GM10248 (cell line): ENCODE measurements around the gene RAB40C.

Experiments
- CTCF ChIA-PET: fragments of 300-600 bp; sonication (Branson Sonifier 250); formaldehyde crosslinking; extraction: SDS; loops from one replicate; lab custom pipeline; 2021; ENCODE audit warnings: antibody characterized with exemption; lab: Yijun Ruan, JAX
- POLR2A ChIA-PET: fragments of 350-650 bp; sonication (Branson Sonifier 250); formaldehyde crosslinking; extraction: SDS; loops from one replicate; lab custom pipeline; 2020; ENCODE audit warnings: antibody characterized with exemption; lab: Yijun Ruan, JAX
- DNase-seq: peaks from one replicate; pipeline ENCODE4 v3.0.0; 2012; ENCODE audit errors: extremely low spot score
- TF ChIP-seq, protein P1 (sequence below): IDR thresholded peaks from 2 replicates; pipeline ENCODE4 v1.5.1; 2012; ENCODE audit warnings: mild to moderate bottlenecking, low read depth; ENCODE audit errors: extremely low read depth, missing control alignments, control extremely low read depth

The RAB40C gene

DNA sequence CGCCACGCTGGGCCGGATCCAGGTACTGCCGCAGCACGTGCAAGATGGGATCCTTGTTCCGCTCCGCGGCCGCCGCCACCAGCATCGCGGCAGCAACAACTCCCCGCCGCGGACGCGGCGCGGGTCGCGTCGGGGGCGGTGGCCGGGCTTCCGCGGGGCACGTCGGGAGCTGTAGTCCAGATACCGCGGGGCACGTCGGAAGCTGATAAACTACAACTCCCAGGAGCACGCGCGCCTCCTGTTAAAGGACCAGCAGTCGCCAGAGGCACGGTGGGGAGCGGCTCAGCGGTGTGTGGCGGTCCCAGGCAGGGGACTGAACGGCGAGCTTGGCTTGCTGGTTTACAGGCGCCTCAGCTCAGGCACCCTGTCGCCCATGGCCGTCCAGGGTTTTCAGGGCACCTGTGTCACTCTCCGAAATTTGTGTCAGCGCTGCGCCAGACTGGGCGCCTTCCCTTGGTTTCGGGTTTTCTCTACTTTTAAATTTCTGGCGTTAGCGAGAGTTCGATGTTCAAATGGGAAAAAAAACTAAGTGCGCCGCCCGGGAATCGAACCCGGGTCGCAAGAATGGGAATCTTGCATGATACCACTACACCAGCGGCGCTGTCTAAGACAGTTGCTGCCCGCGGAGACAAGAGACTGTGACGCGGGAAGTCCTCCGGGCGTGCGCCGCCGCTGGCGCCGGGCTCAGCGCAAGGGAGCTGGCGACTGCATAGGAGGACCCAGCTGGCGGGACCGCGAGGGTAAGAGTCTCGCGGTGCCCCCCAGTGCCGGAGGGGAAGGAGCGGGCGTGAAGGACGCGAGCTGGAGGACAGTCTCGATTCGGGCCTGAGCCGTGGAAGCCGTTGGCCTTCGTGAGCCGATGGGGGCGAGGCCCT lies 46.6 kb downstream of the RAB40C start, which contains the start of gene METTL26:
Gene METTL26 (minus strand): TSS at position 100 of the 875 bp plus-strand sequence. CDS start 15 bp downstream, at position 85.
- POLR2A ChIA-PET = interaction anchor here (0.7 kb wide), 1 partner anchor 15 kb away, joined by 4 read pairs; no protein-coding TSS in a partner anchor
- DNase-seq = peak; percentile 96
- CTCF ChIA-PET = interaction anchor here (0.6 to 2.5 kb wide), 4 partner anchors 9 to 1069 kb away, joined by 3 to 13 read pairs (median 4); partner anchors contain the start of genes MAPK8IP3 and WDR90

DNA sequence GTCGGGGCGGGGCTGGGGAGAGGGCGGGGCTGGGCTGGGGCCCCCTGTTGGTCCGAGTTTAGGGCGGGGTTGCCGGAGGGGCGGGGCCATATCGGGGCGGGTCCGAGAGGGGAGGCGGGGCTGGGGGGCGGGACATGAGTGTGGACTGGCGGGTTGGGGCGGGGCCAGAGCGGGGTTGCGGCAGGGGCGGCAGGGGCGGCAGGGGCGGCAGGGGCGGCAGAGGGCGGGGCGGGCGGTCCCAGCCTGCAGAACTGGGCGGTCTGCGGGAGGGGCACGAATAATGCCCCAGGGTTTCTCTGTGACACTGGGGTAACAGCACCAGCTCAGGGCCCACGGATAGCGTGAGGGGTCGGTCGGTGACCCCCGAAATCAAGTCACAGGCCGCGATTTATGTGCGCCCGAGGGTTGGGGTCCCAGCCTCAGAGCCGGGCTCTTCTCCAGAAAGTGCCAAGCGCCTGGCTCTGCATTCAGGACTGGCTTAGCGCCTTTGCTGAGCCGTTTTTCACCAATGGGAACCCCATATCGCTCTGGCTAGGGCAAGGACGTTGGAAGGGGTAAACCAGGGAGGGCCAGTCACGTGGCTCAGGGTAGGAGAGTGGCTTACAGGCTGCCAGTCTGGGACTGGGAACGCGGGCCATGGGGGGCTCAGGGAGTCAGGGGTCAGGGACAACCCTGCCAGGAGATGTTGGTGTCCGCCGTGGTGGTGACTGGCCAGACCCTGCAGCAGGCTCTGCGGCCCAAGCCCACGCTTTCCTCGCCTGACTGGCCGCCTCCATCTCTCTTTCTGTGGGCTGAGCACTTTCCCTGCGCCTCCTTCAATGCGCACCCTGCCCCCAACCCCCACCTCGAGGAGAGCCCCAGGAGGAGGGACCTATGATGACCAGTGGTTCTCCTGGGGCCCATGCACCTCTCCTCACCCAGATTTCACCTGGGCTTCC lies 47.5 kb downstream of the RAB40C start:
- DNase-seq = peak; percentile 100
- ChIA-PET POLR2A (no interaction called here), CTCF (interaction anchor here (0.6 to 2.5 kb wide), 3 partner anchors 10 to 1068 kb away, joined by 4 to 13 read pairs (median 4); partner anchors contain the start of genes MAPK8IP3 and WDR90)
- TF ChIP-seq, protein P1, sequence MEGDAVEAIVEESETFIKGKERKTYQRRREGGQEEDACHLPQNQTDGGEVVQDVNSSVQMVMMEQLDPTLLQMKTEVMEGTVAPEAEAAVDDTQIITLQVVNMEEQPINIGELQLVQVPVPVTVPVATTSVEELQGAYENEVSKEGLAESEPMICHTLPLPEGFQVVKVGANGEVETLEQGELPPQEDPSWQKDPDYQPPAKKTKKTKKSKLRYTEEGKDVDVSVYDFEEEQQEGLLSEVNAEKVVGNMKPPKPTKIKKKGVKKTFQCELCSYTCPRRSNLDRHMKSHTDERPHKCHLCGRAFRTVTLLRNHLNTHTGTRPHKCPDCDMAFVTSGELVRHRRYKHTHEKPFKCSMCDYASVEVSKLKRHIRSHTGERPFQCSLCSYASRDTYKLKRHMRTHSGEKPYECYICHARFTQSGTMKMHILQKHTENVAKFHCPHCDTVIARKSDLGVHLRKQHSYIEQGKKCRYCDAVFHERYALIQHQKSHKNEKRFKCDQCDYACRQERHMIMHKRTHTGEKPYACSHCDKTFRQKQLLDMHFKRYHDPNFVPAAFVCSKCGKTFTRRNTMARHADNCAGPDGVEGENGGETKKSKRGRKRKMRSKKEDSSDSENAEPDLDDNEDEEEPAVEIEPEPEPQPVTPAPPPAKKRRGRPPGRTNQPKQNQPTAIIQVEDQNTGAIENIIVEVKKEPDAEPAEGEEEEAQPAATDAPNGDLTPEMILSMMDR = no peak

More for the DNA sequence above, 46.6 kb downstream of the RAB40C start, which contains the start of gene METTL26:
- TF ChIP-seq, protein P1 = no peak

DNA sequence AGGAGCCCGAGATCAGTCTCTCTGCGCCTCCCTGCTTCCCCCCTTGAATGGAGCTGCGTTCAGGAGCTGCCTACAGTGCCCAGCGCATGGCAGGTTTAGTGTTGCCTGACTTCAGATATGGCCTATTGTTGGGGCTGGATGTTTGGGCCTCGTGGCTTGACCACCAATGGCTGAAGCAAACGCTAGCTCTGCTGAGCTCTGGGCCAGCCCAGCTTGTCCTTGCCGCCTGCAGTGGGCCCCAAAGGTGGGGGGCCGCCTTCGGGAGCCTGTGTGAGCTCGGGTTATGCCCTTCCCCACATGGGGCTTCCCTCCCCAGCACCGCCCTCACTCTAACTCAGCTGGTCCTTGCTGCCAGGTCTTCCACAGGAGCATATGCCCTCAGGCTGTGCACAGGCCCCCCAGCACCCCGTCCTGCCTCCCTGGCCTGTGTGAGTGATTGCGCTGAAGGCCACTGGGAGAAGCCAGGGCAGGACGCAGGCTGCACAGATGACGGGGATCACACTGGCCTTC lies 48.2 kb downstream of the RAB40C start:
- no peak for DNase-seq
- TF ChIP-seq, protein P1 = no peak
- ChIA-PET POLR2A (no interaction called here), CTCF (interaction anchor here (2.5 kb wide), 1 partner anchor 11 kb away, joined by 13 read pairs; the partner anchor contains the start of gene WDR90)

DNA sequence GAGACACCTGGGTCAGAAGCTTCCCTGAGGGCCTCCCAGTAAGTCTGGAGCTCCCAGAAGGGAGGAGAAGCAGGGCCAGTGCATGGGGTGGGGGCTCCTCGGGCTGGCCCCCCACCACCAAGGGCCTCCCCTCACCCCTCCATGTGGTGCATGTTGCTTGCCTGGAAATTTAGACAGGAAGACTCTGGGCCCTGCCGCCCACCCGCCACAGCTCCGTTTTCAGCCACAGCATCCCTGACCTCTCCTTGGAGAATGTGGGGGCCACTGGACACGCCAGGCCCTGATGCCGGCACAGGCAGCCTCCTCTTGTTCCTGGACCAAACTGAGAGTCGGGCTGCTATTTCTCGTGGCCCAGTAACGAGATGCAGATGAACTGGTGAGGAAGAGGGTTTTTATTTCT lies 49.0 kb downstream of the RAB40C start:
- TF ChIP-seq, protein P1 = no peak
- CTCF ChIA-PET = no interaction called here
- DNase-seq = no peak
- POLR2A ChIA-PET = no interaction called here

DNA sequence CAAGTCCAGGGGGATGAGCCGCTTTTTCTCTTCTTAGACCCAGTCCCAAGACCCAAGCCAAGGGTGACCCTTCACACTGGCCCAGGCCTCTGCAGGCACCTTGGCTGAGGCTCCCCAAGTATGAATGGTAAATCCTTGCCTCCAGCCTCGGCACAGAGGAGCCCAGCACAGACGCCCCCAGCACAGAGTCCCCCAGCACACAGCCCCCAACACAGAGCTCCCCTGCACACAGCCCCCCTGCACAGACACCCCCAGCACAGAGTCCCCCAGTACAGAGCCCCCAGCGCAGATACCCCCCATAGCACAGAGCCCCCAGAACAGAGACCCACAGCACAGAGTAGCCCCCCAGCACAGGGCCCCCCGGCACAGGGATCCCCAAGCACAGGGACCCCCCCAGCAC lies 50.7 kb downstream of the RAB40C start:
- no peak for DNase-seq
- TF ChIP-seq, protein P1 = no peak
- CTCF ChIA-PET = no interaction called here
- POLR2A ChIA-PET = no interaction called here
